NCI-H82 (cell line): ENCODE measurements around the gene RHOJ.
A peak's percentile ranks its signal among the peaks of the same experiment; 100 is the strongest.

Experiments used
- DNase-seq: peaks from one replicate; lab custom pipeline; 2025; lab: John Stamatoyannopoulos, UW

Gene RHOJ

GRCh38 chr14:63205866-63206265, 1.6 kb downstream of the RHOJ start:
- no peak for DNase-seq

- no peak for DNase-seq
These were observed 4.9 kb downstream of the RHOJ start for GRCh38 chr14:63209160-63209559.

- DNase-seq: no peak
These were observed 6.6 kb downstream of the RHOJ start for GRCh38 chr14:63210812-63211211.

- DNase-seq: peak; percentile 1
These were observed 8.0 kb downstream of the RHOJ start for GRCh38 chr14:63212209-63212608.

GRCh38 chr14:63212776-63213500, 8.7 kb downstream of the RHOJ start:
- no peak for DNase-seq

- DNase-seq: no peak
These were observed 10.4 kb downstream of the RHOJ start for GRCh38 chr14:63214417-63215196.

- no peak for DNase-seq
These were observed 16.3 kb downstream of the RHOJ start for GRCh38 chr14:63220526-63220925.

GRCh38 chr14:63223596-63223995, 19.4 kb downstream of the RHOJ start:
- no peak for DNase-seq

- peak; percentile 6 for DNase-seq
These were observed 20.0 kb downstream of the RHOJ start for GRCh38 chr14:63224196-63224595.

GRCh38 chr14:63228217-63228616, 24.0 kb downstream of the RHOJ start:
- DNase-seq: no peak

GRCh38 chr14:63229330-63230059, 25.3 kb downstream of the RHOJ start:
- DNase-seq: peak; percentile 22

GRCh38 chr14:63231766-63232165, 27.5 kb downstream of the RHOJ start:
- no peak for DNase-seq

GRCh38 chr14:63237791-63238190, 33.5 kb downstream of the RHOJ start:
- DNase-seq: no peak

- DNase-seq: no peak
These were observed 36.0 kb downstream of the RHOJ start for GRCh38 chr14:63240221-63240620.

- no peak for DNase-seq
These were observed 36.9 kb downstream of the RHOJ start for GRCh38 chr14:63241096-63241495.

GRCh38 chr14:63243646-63244045, 39.4 kb downstream of the RHOJ start:
- DNase-seq: no peak

GRCh38 chr14:63245893-63246292, 41.6 kb downstream of the RHOJ start:
- DNase-seq: peak; percentile 82

GRCh38 chr14:63248211-63248610, 44.0 kb downstream of the RHOJ start:
- DNase-seq: no peak

GRCh38 chr14:63249092-63249491, 44.8 kb downstream of the RHOJ start:
- no peak for DNase-seq

GRCh38 chr14:63257299-63257698, 53.1 kb downstream of the RHOJ start:
- no peak for DNase-seq

- no peak for DNase-seq
These were observed 58.2 kb downstream of the RHOJ start for GRCh38 chr14:63262446-63262845.

GRCh38 chr14:63266106-63266505, 61.9 kb downstream of the RHOJ start:
- no peak for DNase-seq

GRCh38 chr14:63267171-63267570, 62.9 kb downstream of the RHOJ start:
- no peak for DNase-seq
